HCT116 (cell line): ENCODE data around the gene PSMD2.

Experiments
- EZH2 ChIP-seq: fragments of 200-600 bp; sonication (generic); IDR thresholded peaks from 2 replicates; pipeline ENCODE4 v1.6.1; 2017; ENCODE audit warnings: antibody characterized with exemption, mixed run types
- POLR2A ChIP-seq: IDR thresholded peaks from 2 replicates; pipeline ENCODE4 v1.7.0; 2011; ENCODE audit warnings: borderline replicate concordance; ENCODE audit not compliant: insufficient read depth, insufficient read length; ENCODE audit errors: extremely low read depth
- RAD21 ChIP-seq: IDR thresholded peaks from 2 replicates; pipeline ENCODE4 v1.6.1; 2012; ENCODE audit warnings: low read depth, mild to moderate bottlenecking
- SIN3A ChIP-seq: IDR thresholded peaks from 2 replicates; pipeline ENCODE4 v1.6.1; 2012; ENCODE audit warnings: low read depth
- SRF ChIP-seq: IDR thresholded peaks from 2 replicates; pipeline ENCODE4 v1.6.1; 2012; ENCODE audit warnings: low read depth
- ZNF274 ChIP-seq: fragments of 200-500 bp; sonication (Bioruptor generic); IDR thresholded peaks from 2 replicates; pipeline ENCODE4 v1.6.1; 2014; ENCODE audit warnings: mild to moderate bottlenecking, low read depth, low read length, inconsistent platforms
- TF ChIP-seq, protein P1 (sequence below), 3 experiments: fragments of 200-600 bp in 1 of 3; sonication (generic) in 1 of 3; IDR thresholded peaks in 2 of 3; conservative IDR thresholded peaks in 1 of 3; 2 replicates each; pipeline ENCODE4 v1.5.1; 2012 to 2017; ENCODE audit warnings: low read depth in 2 of 3, low read length in 2 of 3, antibody characterized with exemption in 1 of 3, borderline replicate concordance in 1 of 3, control low read depth in 1 of 3, mild to moderate bottlenecking in 1 of 3, mixed read lengths in 1 of 3, mixed run types in 1 of 3, moderate library complexity in 1 of 3; ENCODE audit not compliant: insufficient read depth in 1 of 3
- TF ChIP-seq, protein P2 (sequence below): IDR thresholded peaks from 2 replicates; pipeline ENCODE4 v1.6.1; 2012; ENCODE audit warnings: low read depth
- TF ChIP-seq, protein P3 (sequence below): IDR thresholded peaks from 2 replicates; pipeline ENCODE4 v1.6.1; 2012

DNA sequence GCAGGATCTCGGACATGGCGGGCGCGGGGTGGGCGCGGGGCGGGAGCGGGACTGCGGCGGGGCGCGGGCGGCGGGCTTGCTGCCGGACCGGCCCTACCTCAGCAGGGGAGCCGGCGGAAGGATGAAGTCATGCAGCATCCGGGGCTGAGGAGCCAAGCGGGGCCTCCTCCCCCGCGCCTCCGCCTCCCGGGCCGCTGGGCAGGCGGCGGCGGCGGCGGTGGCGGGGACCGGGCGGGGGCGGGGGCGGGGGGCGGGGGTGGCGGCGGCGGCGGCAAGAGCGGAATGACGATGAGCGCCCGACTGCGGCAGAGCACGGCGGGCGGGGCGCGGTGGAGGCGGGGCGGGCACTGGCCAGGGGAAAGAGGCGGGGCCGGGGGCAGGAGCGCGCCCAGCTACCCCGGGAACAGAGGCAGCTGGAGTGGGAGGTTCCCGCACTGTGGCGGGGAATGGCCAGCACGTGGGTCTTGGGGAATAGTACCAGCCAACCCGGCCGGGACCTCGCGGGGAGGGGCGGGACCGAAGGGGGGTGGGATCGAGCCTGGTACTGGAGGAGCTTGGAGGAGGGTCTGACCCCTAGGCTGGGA is 37.7 kb upstream of the PSMD2 start, which contains the start of gene CAMK2N2:
- TF ChIP-seq, protein P1, sequence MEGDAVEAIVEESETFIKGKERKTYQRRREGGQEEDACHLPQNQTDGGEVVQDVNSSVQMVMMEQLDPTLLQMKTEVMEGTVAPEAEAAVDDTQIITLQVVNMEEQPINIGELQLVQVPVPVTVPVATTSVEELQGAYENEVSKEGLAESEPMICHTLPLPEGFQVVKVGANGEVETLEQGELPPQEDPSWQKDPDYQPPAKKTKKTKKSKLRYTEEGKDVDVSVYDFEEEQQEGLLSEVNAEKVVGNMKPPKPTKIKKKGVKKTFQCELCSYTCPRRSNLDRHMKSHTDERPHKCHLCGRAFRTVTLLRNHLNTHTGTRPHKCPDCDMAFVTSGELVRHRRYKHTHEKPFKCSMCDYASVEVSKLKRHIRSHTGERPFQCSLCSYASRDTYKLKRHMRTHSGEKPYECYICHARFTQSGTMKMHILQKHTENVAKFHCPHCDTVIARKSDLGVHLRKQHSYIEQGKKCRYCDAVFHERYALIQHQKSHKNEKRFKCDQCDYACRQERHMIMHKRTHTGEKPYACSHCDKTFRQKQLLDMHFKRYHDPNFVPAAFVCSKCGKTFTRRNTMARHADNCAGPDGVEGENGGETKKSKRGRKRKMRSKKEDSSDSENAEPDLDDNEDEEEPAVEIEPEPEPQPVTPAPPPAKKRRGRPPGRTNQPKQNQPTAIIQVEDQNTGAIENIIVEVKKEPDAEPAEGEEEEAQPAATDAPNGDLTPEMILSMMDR (IDR thresholded peaks at IDR 0.05 in 2 of 3, conservative IDR thresholded peaks at IDR 0.05 in 1 of 3; ENCODE audit: borderline replicate concordance in 1 of 3, insufficient read depth in 1 of 3, low read depth in 2 of 3, low read length in 2 of 3) = no peak
- TF ChIP-seq POLR2A = no peak
- TF ChIP-seq, protein P2, sequence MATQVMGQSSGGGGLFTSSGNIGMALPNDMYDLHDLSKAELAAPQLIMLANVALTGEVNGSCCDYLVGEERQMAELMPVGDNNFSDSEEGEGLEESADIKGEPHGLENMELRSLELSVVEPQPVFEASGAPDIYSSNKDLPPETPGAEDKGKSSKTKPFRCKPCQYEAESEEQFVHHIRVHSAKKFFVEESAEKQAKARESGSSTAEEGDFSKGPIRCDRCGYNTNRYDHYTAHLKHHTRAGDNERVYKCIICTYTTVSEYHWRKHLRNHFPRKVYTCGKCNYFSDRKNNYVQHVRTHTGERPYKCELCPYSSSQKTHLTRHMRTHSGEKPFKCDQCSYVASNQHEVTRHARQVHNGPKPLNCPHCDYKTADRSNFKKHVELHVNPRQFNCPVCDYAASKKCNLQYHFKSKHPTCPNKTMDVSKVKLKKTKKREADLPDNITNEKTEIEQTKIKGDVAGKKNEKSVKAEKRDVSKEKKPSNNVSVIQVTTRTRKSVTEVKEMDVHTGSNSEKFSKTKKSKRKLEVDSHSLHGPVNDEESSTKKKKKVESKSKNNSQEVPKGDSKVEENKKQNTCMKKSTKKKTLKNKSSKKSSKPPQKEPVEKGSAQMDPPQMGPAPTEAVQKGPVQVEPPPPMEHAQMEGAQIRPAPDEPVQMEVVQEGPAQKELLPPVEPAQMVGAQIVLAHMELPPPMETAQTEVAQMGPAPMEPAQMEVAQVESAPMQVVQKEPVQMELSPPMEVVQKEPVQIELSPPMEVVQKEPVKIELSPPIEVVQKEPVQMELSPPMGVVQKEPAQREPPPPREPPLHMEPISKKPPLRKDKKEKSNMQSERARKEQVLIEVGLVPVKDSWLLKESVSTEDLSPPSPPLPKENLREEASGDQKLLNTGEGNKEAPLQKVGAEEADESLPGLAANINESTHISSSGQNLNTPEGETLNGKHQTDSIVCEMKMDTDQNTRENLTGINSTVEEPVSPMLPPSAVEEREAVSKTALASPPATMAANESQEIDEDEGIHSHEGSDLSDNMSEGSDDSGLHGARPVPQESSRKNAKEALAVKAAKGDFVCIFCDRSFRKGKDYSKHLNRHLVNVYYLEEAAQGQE = no peak
- no peak for TF ChIP-seq RAD21
- TF ChIP-seq EZH2 = no peak
- TF ChIP-seq, protein P3, sequence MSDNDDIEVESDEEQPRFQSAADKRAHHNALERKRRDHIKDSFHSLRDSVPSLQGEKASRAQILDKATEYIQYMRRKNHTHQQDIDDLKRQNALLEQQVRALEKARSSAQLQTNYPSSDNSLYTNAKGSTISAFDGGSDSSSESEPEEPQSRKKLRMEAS = peak; percentile 74
- TF ChIP-seq SRF = no peak
- TF ChIP-seq ZNF274 = no peak
- no peak for TF ChIP-seq SIN3A
